ENCODE results near the gene FRMD3. TPM values are rescaled to one million over a fixed set of nuclear protein-coding genes. Genes with fewer than 3 reads are reported as not detected.

The FRMD3 gene
- total RNA-seq, 1 donor from 2014 or later: 0.59 TPM

- Mint-ChIP-seq H3K9me3 (ENCODE audit: unreplicated experiment) (no peaks in the 10 kb centered on the region), H3K36me3 (ENCODE audit: low read depth, unreplicated experiment) (no peaks in the 10 kb centered on the region), H3K4me1 (ENCODE audit: unreplicated experiment) (no peaks in the 10 kb centered on the region), H3K27me3 (ENCODE audit: unreplicated experiment) (peaks cover 3% of the 10 kb centered on the region), H3K4me3 (ENCODE audit: unreplicated experiment) (no peak overlapping the region), H3K27ac (ENCODE audit: unreplicated experiment) (no peak overlapping the region)
- no peak for TF ChIP-seq CTCF (IDR thresholded peaks at IDR 0.05; ENCODE audit: unreplicated experiment)
- no peak for DNase-seq (ENCODE audit: low spot score)
Observed at GRCh38 chr9:83433846-83434245, 104.4 kb downstream of the FRMD3 start.

DNA sequence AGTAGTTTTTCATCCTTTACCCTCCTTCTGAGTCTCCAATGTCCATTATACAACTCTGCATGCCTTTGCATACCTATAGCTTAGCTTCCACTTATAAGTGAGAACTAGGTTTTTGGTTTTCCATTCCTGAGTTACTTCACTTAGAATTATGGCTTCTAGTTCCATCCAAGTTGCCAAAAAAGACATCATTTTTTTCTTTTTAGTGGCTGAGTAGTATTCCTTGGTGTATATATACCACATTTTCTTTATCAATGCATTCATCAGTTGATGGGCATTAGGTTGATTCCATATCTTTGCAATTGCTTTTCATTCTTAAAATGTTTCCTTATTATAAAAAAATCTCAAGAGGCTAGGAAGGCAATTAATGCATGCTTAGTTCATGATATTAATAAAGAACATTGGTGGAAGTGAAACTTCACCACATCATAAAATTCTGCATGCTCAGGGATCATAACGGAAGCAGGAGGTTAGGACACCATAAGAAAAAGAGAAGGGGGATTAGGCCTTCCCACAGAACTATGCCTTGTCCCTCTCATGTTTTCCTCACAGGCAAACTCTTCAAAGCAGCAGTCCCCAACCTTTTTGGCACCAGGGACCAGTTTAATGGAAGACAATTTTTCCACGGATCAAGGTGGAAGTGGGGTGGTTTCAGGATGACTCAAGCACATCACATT is 105.2 kb downstream of the FRMD3 start:
- no peak for TF ChIP-seq CTCF (IDR thresholded peaks at IDR 0.05; ENCODE audit: unreplicated experiment)
- no peak for DNase-seq (ENCODE audit: low spot score)
- H3K27ac Mint-ChIP-seq (ENCODE audit: unreplicated experiment): no peak overlapping the region
- H3K4me1 Mint-ChIP-seq (ENCODE audit: unreplicated experiment): no peaks in the 10 kb centered on the region
- peaks cover 3% of the 10 kb centered on the region for H3K27me3 Mint-ChIP-seq (ENCODE audit: unreplicated experiment)
- no peaks in the 10 kb centered on the region for H3K9me3 Mint-ChIP-seq (ENCODE audit: unreplicated experiment)
- no peak overlapping the region for H3K4me3 Mint-ChIP-seq (ENCODE audit: unreplicated experiment)
- no peaks in the 10 kb centered on the region for H3K36me3 Mint-ChIP-seq (ENCODE audit: low read depth, unreplicated experiment)

GRCh38 chr9:83432104-83432627 is 106.0 kb downstream of the FRMD3 start:
- Mint-ChIP-seq H3K36me3 (ENCODE audit: low read depth, unreplicated experiment) (no peaks in the 10 kb centered on the region), H3K4me3 (ENCODE audit: unreplicated experiment) (no peak overlapping the region), H3K9me3 (ENCODE audit: unreplicated experiment) (no peaks in the 10 kb centered on the region), H3K27ac (ENCODE audit: unreplicated experiment) (no peak overlapping the region), H3K4me1 (ENCODE audit: unreplicated experiment) (no peaks in the 10 kb centered on the region), H3K27me3 (ENCODE audit: unreplicated experiment) (peaks cover 3% of the 10 kb centered on the region)
- DNase-seq (ENCODE audit: low spot score): no peak
- no peak for TF ChIP-seq CTCF (IDR thresholded peaks at IDR 0.05; ENCODE audit: unreplicated experiment)

DNA sequence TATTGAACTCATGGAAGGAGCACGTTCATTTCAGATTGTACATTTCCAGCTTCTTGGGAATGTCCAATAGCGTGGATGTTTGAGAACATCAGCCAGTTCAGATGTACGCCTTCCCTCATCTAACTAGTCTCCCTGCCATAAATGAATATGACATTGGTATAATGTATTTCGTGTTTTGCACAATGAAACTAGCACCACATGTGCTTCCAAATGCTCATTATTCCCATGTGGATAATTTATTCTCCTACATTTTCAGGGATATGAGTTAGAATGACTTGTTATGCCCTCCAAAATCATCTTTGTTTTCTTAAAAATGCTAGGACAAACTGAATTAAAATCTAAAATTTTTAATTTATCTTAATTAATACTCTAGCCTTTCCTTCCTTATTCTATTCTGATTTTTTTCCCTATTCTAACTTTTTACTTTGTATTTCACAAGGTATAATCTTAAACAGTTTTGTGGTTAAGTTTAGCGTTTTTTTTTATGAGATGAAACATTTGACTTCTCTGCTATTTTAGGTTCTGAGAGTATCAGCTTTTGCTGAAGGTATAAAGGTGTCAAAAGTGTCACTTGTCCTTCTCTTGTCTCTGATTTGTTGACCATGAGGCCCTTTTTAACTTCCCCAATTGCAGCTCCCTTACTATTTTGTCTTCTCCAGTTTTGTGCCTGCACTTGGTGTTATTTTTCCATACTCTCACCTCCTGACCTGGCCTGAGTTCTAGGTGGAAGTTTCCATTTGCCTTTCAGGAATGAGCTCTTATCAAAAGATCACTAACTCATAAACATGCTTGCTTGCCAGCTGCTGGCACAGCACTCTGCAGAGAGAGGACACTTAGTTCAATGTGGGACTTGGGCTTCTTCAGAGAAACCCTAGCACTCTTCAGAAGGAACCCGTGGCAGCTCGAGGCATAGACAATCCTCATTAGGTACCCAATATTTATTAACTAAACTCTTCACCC is 106.8 kb downstream of the FRMD3 start:
- Mint-ChIP-seq H3K27me3 (ENCODE audit: unreplicated experiment) (peaks cover 3% of the 10 kb centered on the region), H3K27ac (ENCODE audit: unreplicated experiment) (no peak overlapping the region), H3K9me3 (ENCODE audit: unreplicated experiment) (no peaks in the 10 kb centered on the region), H3K36me3 (ENCODE audit: low read depth, unreplicated experiment) (no peaks in the 10 kb centered on the region), H3K4me1 (ENCODE audit: unreplicated experiment) (no peaks in the 10 kb centered on the region), H3K4me3 (ENCODE audit: unreplicated experiment) (no peak overlapping the region)
- no peak for TF ChIP-seq CTCF (IDR thresholded peaks at IDR 0.05; ENCODE audit: unreplicated experiment)
- DNase-seq (ENCODE audit: low spot score): no peak
